DOHH2 (cell line): ENCODE measurements around the gene NOSTRIN.

ENCODE experiments used
- H3F3A ChIP-seq: fragments of 200-600 bp; sonication (generic), shearing (Covaris generic); 2 replicates; pipeline ENCODE4 v1.6.0; 2016; ENCODE audit warnings: antibody characterized with exemption, mild to moderate bottlenecking; ENCODE audit not compliant: control insufficient read depth, insufficient read depth
- H3K27ac ChIP-seq: fragments of 200-600 bp; sonication (generic); 2 replicates; pipeline ENCODE4 v1.5.1; 2014; ENCODE audit warnings: low read depth, mild to moderate bottlenecking, low read length, moderate library complexity
- H3K27me3 ChIP-seq: fragments of 200-600 bp; sonication (generic); 2 replicates; pipeline ENCODE4 v1.6.1; 2014; ENCODE audit warnings: mild to moderate bottlenecking, low read length, mixed read lengths; ENCODE audit not compliant: control insufficient read depth
- H3K36me3 ChIP-seq: fragments of 200-600 bp; sonication (generic); 2 replicates; pipeline ENCODE4 v1.6.1; 2014; ENCODE audit warnings: mild to moderate bottlenecking, low read length, moderate library complexity, mixed read lengths; ENCODE audit not compliant: control insufficient read depth
- H3K4me1 ChIP-seq: fragments of 200-600 bp; sonication (generic); 2 replicates; pipeline ENCODE4 v1.6.1; 2014; ENCODE audit warnings: mild to moderate bottlenecking, low read length, mixed read lengths; ENCODE audit not compliant: control insufficient read depth
- H3K4me2 ChIP-seq: fragments of 200-600 bp; sonication (generic); 2 replicates; pipeline ENCODE4 v1.6.0; 2014; ENCODE audit warnings: mild to moderate bottlenecking, low read length, moderate library complexity
- H3K4me3 ChIP-seq: fragments of 200-600 bp; sonication (generic); 2 replicates; pipeline ENCODE4 v1.5.1; 2014; ENCODE audit warnings: mild to moderate bottlenecking, low read length, mixed read lengths
- H3K79me2 ChIP-seq: fragments of 200-600 bp; sonication (generic); 2 replicates; pipeline ENCODE4 v1.6.1; 2014; ENCODE audit warnings: mild to moderate bottlenecking, low read length, mixed read lengths; ENCODE audit not compliant: control insufficient read depth
- H3K9me2 ChIP-seq: fragments of 200-600 bp; sonication (generic); replicated peaks from 2 replicates; pipeline ENCODE4 v1.6.1; 2014; ENCODE audit warnings: mild to moderate bottlenecking, low read length, mixed read lengths; ENCODE audit not compliant: control insufficient read depth
- H3K9me3 ChIP-seq: fragments of 200-600 bp; sonication (generic); 2 replicates; pipeline ENCODE4 v1.6.1; 2014; ENCODE audit warnings: antibody characterized with exemption, low read length, mixed read lengths; ENCODE audit not compliant: control insufficient read depth, insufficient read depth
- H4K20me1 ChIP-seq: fragments of 200-600 bp; sonication (generic); 2 replicates; pipeline ENCODE4 v1.6.0; 2014; ENCODE audit warnings: low read depth, mild to moderate bottlenecking, antibody characterized with exemption, low read length, moderate library complexity; ENCODE audit not compliant: control insufficient read depth, insufficient read depth
- CTCF ChIP-seq: fragments of 200-600 bp; sonication (generic); IDR thresholded peaks from one replicate; pipeline ENCODE4 v1.5.1; 2014; ENCODE audit warnings: antibody characterized with exemption, mild to moderate bottlenecking, low read depth, low read length; ENCODE audit not compliant: poor library complexity, severe bottlenecking
- EZH2phosphoT487 ChIP-seq: fragments of 200-600 bp; sonication (generic); IDR thresholded peaks from 2 replicates; pipeline ENCODE4 v1.6.1; 2017; ENCODE audit warnings: borderline replicate concordance, mild to moderate bottlenecking, antibody characterized with exemption, low read length, moderate library complexity, mixed read lengths

The NOSTRIN gene

DNA sequence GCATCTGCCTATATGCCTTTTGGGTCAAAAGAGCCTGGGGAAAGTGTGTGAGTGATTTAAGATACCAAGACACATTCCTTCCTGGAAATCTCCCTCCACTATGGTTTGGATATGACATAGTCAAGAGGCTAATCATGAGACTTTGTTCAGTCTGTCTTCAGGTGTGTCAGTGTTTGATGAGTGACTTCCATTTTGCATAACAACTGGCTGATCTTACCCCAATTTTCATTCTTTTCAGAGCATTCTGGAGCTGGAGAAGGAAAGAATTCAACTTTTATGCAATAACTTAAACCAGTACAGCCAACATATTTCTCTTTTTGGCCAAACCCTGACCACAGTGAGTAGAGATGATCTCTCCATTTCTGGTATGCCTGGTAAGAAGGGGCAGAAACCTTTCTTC is 48.4 kb downstream of the NOSTRIN start:
- TF ChIP-seq CTCF = no peak
- TF ChIP-seq EZH2phosphoT487 = no peak
- H3K4me3 ChIP-seq = no peak overlapping the region
- H3K36me3 ChIP-seq = peaks cover 15% of the 10 kb centered on the region
- no peaks in the 10 kb centered on the region for H3K27me3 ChIP-seq
- no peaks in the 10 kb centered on the region for H3K9me2 ChIP-seq
- no peaks in the 10 kb centered on the region for H3K79me2 ChIP-seq
- H3K27ac ChIP-seq = no peak overlapping the region
- H3K4me2 ChIP-seq = no peak overlapping the region
- no peaks in the 10 kb centered on the region for H4K20me1 ChIP-seq
- no peaks in the 10 kb centered on the region for H3K9me3 ChIP-seq
- H3F3A ChIP-seq = no peaks in the 10 kb centered on the region
- no peaks in the 10 kb centered on the region for H3K4me1 ChIP-seq

- Histone ChIP-seq H3K27me3 (no peaks in the 10 kb centered on the region), H3K27ac (no peak overlapping the region), H3K4me2 (no peak overlapping the region), H3K4me1 (no peaks in the 10 kb centered on the region), H4K20me1 (no peaks in the 10 kb centered on the region), H3K79me2 (no peaks in the 10 kb centered on the region), H3K36me3 (peaks cover 15% of the 10 kb centered on the region), H3K9me3 (no peaks in the 10 kb centered on the region), H3F3A (no peaks in the 10 kb centered on the region), H3K9me2 (no peaks in the 10 kb centered on the region), H3K4me3 (no peak overlapping the region)
- TF ChIP-seq CTCF (no peak), EZH2phosphoT487 (no peak)
Measured at GRCh38 chr2:168851674-168852320, 49.4 kb downstream of the NOSTRIN start.

DNA sequence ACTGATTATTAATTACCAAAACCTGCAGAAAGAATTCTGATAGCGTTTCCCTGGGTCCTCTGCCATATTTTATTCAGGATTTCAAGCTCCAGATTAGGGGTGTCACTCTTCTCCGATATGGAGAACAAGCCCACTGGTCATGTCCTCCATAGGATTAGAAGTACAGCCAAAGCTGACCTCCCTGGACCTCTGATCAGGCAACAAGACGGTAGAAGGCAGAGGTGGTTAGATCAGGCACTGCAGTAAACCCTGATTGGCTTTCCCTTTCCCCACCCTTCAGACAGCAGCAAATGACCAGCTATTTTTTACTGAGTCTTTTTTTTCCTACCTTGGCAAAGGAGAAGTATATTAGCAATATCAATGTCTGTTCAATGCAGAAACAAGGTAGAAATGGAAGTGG is 50.0 kb downstream of the NOSTRIN start:
- no peak overlapping the region for H3K4me3 ChIP-seq
- H3K4me2 ChIP-seq = no peak overlapping the region
- H4K20me1 ChIP-seq = no peaks in the 10 kb centered on the region
- H3K79me2 ChIP-seq = no peaks in the 10 kb centered on the region
- H3K9me3 ChIP-seq = no peaks in the 10 kb centered on the region
- TF ChIP-seq CTCF = no peak
- TF ChIP-seq EZH2phosphoT487 = no peak
- H3K9me2 ChIP-seq = no peaks in the 10 kb centered on the region
- H3K36me3 ChIP-seq = peaks cover 15% of the 10 kb centered on the region
- no peak overlapping the region for H3K27ac ChIP-seq
- H3K27me3 ChIP-seq = no peaks in the 10 kb centered on the region
- no peaks in the 10 kb centered on the region for H3F3A ChIP-seq
- no peaks in the 10 kb centered on the region for H3K4me1 ChIP-seq
